Suppressor macrophage treated with lipopolysaccharide for 1 hour (primary cell): ENCODE measurements around the gene DRICH1.
"Not testable (repeated sequence)": the region's sequence is repeated elsewhere in the genome, so short reads cannot be mapped to it uniquely, and the experiment has no call there.

Experiments used
- DNase-seq, 3 donors: peaks; one replicate each; pipeline ENCODE4 v3.0.0-alpha.2; 2020 to 2022

DRICH1 gene

GRCh38 chr22:23646526-23646925 lies 14.4 kb upstream of the DRICH1 start:
- DNase-seq, result not testable (repeated sequence)

- DNase-seq, result not testable (repeated sequence)
Measured at GRCh38 chr22:23640206-23640605, 8.1 kb upstream of the DRICH1 start.

GRCh38 chr22:23639661-23640060 lies 7.5 kb upstream of the DRICH1 start:
- DNase-seq, result no peak

- no peak for DNase-seq
Measured at GRCh38 chr22:23638611-23639010, 6.5 kb upstream of the DRICH1 start.

- not testable (repeated sequence) for DNase-seq
Measured at GRCh38 chr22:23635291-23635690, 3.2 kb upstream of the DRICH1 start.

- DNase-seq, result not testable (repeated sequence)
Measured at GRCh38 chr22:23628056-23628743, 3.9 kb downstream of the DRICH1 start.

- DNase-seq, result peak; percentile 46 to 67 (median 58)
Measured at GRCh38 chr22:23627401-23628055, 4.6 kb downstream of the DRICH1 start.

- DNase-seq, result no peak
Measured at GRCh38 chr22:23626286-23626975, 5.7 kb downstream of the DRICH1 start.

GRCh38 chr22:23622634-23623033 lies 9.5 kb downstream of the DRICH1 start:
- DNase-seq, result no peak

- DNase-seq, result not testable (repeated sequence)
Measured at GRCh38 chr22:23621916-23622315, 10.2 kb downstream of the DRICH1 start.

GRCh38 chr22:23621082-23621780 lies 10.9 kb downstream of the DRICH1 start:
- DNase-seq, result no peak

- peak in 1 of 3 donors; percentile 7 for DNase-seq
Measured at GRCh38 chr22:23613193-23613972, 18.7 kb downstream of the DRICH1 start.

GRCh38 chr22:23609983-23610781 lies 21.9 kb downstream of the DRICH1 start:
- no peak for DNase-seq

- DNase-seq, result no peak
Measured at GRCh38 chr22:23608583-23608982, 23.5 kb downstream of the DRICH1 start.

GRCh38 chr22:23606204-23607131 lies 25.7 kb downstream of the DRICH1 start:
- no peak for DNase-seq

- no peak for DNase-seq
Measured at GRCh38 chr22:23604939-23605712, 27.0 kb downstream of the DRICH1 start.

GRCh38 chr22:23603266-23603665 lies 28.9 kb downstream of the DRICH1 start:
- DNase-seq, result no peak

GRCh38 chr22:23598805-23599518 lies 33.2 kb downstream of the DRICH1 start:
- no peak for DNase-seq
